Measurements from ENCODE around the gene DCLK2.
A peak's percentile ranks its signal among the peaks of the same experiment; 100 is the strongest.

The DCLK2 gene

GRCh38 chr4:150265806-150266205, 187.6 kb downstream of the DCLK2 start:
- Histone ChIP-seq H3K14ac (ENCODE audit: low read length in 2 of 2) (no peak overlapping the region), H2BK5ac (ENCODE audit: low read depth, low read length, poor library complexity, severe bottlenecking) (no peak overlapping the region), H3K4me1 (ENCODE audit: control insufficient read depth, insufficient read depth, low read depth, low read length) (peaks cover 8% of the 10 kb centered on the region), H3K9me3 (ENCODE audit: control insufficient read depth, low read length) (peaks cover 3% of the 10 kb centered on the region), H3K9ac (ENCODE audit: low read length) (no peak overlapping the region), H4K8ac (ENCODE audit: low read length) (no peak overlapping the region), H2AFZ (ENCODE audit: low read depth, low read length) (no peak overlapping the region), H3K79me1 (replicated peaks; ENCODE audit: low read length, poor library complexity, severe bottlenecking) (peaks cover 9% of the 10 kb centered on the region), H3K36me3 (ENCODE audit: control insufficient read depth in 1 of 2, insufficient read depth in 2 of 2, low read depth in 1 of 2, low read length in 2 of 2) (peaks cover 4 to 8% of the 10 kb centered on the region in 2 experiments), H3K4ac (ENCODE audit: low read depth in 1 of 2, low read length in 2 of 2) (no peak overlapping the region), H3K27ac (ENCODE audit: low read length, poor library complexity, severe bottlenecking) (peak overlapping the region; percentile 29), H2AK5ac (ENCODE audit: low read length, severe bottlenecking) (no peak overlapping the region), H3K23ac (ENCODE audit: low read length in 2 of 2) (no peak overlapping the region), H3K27me3 (ENCODE audit: control insufficient read depth in 1 of 2, insufficient read depth in 1 of 2, low read length in 2 of 2) (no peaks in the 10 kb centered on the region), H2BK12ac (ENCODE audit: low read length in 2 of 2) (no peak overlapping the region), H2BK15ac (ENCODE audit: low read depth, poor library complexity, severe bottlenecking) (no peak overlapping the region), H3K4me2 (ENCODE audit: low read length, poor library complexity, severe bottlenecking) (no peak overlapping the region), H4K91ac (ENCODE audit: low read length) (no peak overlapping the region), H3K4me3 (ENCODE audit: insufficient read depth in 1 of 2, low read depth in 1 of 2, low read length in 2 of 2) (no peak overlapping the region), H3K18ac (ENCODE audit: low read depth in 1 of 2, low read length in 2 of 2) (no peak overlapping the region), H2BK120ac (ENCODE audit: low read depth, low read length) (no peak overlapping the region)
- no CpG with 5 or more reads among the region's 1 CpG for WGBS
- DNase-seq, result no peak

- Histone ChIP-seq H3K23ac (ENCODE audit: low read length in 2 of 2) (no peak overlapping the region), H4K8ac (ENCODE audit: low read length) (no peak overlapping the region), H3K9ac (ENCODE audit: low read length) (no peak overlapping the region), H3K4me3 (ENCODE audit: insufficient read depth in 1 of 2, low read depth in 1 of 2, low read length in 2 of 2) (no peak overlapping the region), H2AFZ (ENCODE audit: low read depth, low read length) (no peak overlapping the region), H2BK15ac (ENCODE audit: low read depth, poor library complexity, severe bottlenecking) (no peak overlapping the region), H3K14ac (ENCODE audit: low read length in 2 of 2) (no peak overlapping the region), H3K18ac (ENCODE audit: low read depth in 1 of 2, low read length in 2 of 2) (no peak overlapping the region), H3K9me3 (ENCODE audit: control insufficient read depth, low read length) (peaks cover 3% of the 10 kb centered on the region), H3K27me3 (ENCODE audit: control insufficient read depth in 1 of 2, insufficient read depth in 1 of 2, low read length in 2 of 2) (no peaks in the 10 kb centered on the region), H2BK120ac (ENCODE audit: low read depth, low read length) (no peak overlapping the region), H3K36me3 (ENCODE audit: control insufficient read depth in 1 of 2, insufficient read depth in 2 of 2, low read depth in 1 of 2, low read length in 2 of 2) (peaks cover 8 to 10% of the 10 kb centered on the region in 2 experiments), H2BK5ac (ENCODE audit: low read depth, low read length, poor library complexity, severe bottlenecking) (no peak overlapping the region), H3K4me1 (ENCODE audit: control insufficient read depth, insufficient read depth, low read depth, low read length) (peaks cover 3% of the 10 kb centered on the region), H2BK12ac (ENCODE audit: low read length in 2 of 2) (no peak overlapping the region), H3K27ac (ENCODE audit: low read length, poor library complexity, severe bottlenecking) (no peak overlapping the region), H4K91ac (ENCODE audit: low read length) (no peak overlapping the region), H2AK5ac (ENCODE audit: low read length, severe bottlenecking) (no peak overlapping the region), H3K4ac (ENCODE audit: low read depth in 1 of 2, low read length in 2 of 2) (no peak overlapping the region), H3K4me2 (ENCODE audit: low read length, poor library complexity, severe bottlenecking) (no peak overlapping the region), H3K79me1 (replicated peaks; ENCODE audit: low read length, poor library complexity, severe bottlenecking) (peaks cover 3% of the 10 kb centered on the region)
- peak; percentile 30 for DNase-seq
- 100% methylated on average over 1 of the region's 1 CpG for WGBS
Observed at GRCh38 chr4:150268444-150268843, 190.2 kb downstream of the DCLK2 start.

GRCh38 chr4:150278206-150278605, 200.0 kb downstream of the DCLK2 start:
- 93% methylated on average over 2 of the region's 2 CpGs for WGBS
- no peak overlapping the region for H4K91ac ChIP-seq (ENCODE audit: low read length)

GRCh38 chr4:150280081-150280895, 202.0 kb downstream of the DCLK2 start:
- Histone ChIP-seq H3K18ac (ENCODE audit: low read depth in 1 of 2, low read length in 2 of 2) (peak overlapping the region; percentile 8 to 70), H3K36me3 (ENCODE audit: control insufficient read depth in 1 of 2, insufficient read depth in 2 of 2, low read depth in 1 of 2, low read length in 2 of 2) (peaks cover 0 to 7% of the 10 kb centered on the region in 2 experiments), H3K14ac (ENCODE audit: low read length in 2 of 2) (no peak overlapping the region), H3K9ac (ENCODE audit: low read length) (peak overlapping the region; percentile 67), H3K4ac (ENCODE audit: low read depth in 1 of 2, low read length in 2 of 2) (peak overlapping the region in 1 of 2 experiments; percentile 47), H3K4me3 (ENCODE audit: insufficient read depth in 1 of 2, low read depth in 1 of 2, low read length in 2 of 2) (peak overlapping the region in 1 of 2 experiments; percentile 28), H2BK15ac (ENCODE audit: low read depth, poor library complexity, severe bottlenecking) (no peak overlapping the region), H3K27me3 (ENCODE audit: control insufficient read depth in 1 of 2, insufficient read depth in 1 of 2, low read length in 2 of 2) (no peaks in the 10 kb centered on the region), H3K9me3 (ENCODE audit: control insufficient read depth, low read length) (no peaks in the 10 kb centered on the region), H2AFZ (ENCODE audit: low read depth, low read length) (no peak overlapping the region), H3K4me2 (ENCODE audit: low read length, poor library complexity, severe bottlenecking) (peak overlapping the region; percentile 3), H3K79me1 (replicated peaks; ENCODE audit: low read length, poor library complexity, severe bottlenecking) (peaks cover 4% of the 10 kb centered on the region), H4K91ac (ENCODE audit: low read length) (no peak overlapping the region), H2BK5ac (ENCODE audit: low read depth, low read length, poor library complexity, severe bottlenecking) (peak overlapping the region; percentile 95), H4K8ac (ENCODE audit: low read length) (peak overlapping the region; percentile 75), H3K27ac (ENCODE audit: low read length, poor library complexity, severe bottlenecking) (peak overlapping the region; percentile 99), H2BK12ac (ENCODE audit: low read length in 2 of 2) (peak overlapping the region in 1 of 2 experiments; percentile 61), H2BK120ac (ENCODE audit: low read depth, low read length) (peak overlapping the region; percentile 61), H3K23ac (ENCODE audit: low read length in 2 of 2) (peak overlapping the region in 1 of 2 experiments; percentile 48), H3K4me1 (ENCODE audit: control insufficient read depth, insufficient read depth, low read depth, low read length) (peaks cover 16% of the 10 kb centered on the region), H2AK5ac (ENCODE audit: low read length, severe bottlenecking) (peak overlapping the region; percentile 92)
- DNase-seq, result peak; percentile 89
- WGBS, result 24% methylated on average over 9 of the region's 9 CpGs

More at GRCh38 chr4:150278206-150278605, 200.0 kb downstream of the DCLK2 start:
- Histone ChIP-seq H3K27ac (ENCODE audit: low read length, poor library complexity, severe bottlenecking) (no peak overlapping the region), H2AFZ (ENCODE audit: low read depth, low read length) (no peak overlapping the region), H3K9me3 (ENCODE audit: control insufficient read depth, low read length) (no peaks in the 10 kb centered on the region), H3K23ac (ENCODE audit: low read length in 2 of 2) (no peak overlapping the region), H3K4me1 (ENCODE audit: control insufficient read depth, insufficient read depth, low read depth, low read length) (peaks cover 13% of the 10 kb centered on the region), H3K14ac (ENCODE audit: low read length in 2 of 2) (no peak overlapping the region), H2BK15ac (ENCODE audit: low read depth, poor library complexity, severe bottlenecking) (no peak overlapping the region), H3K4me2 (ENCODE audit: low read length, poor library complexity, severe bottlenecking) (no peak overlapping the region), H3K36me3 (ENCODE audit: control insufficient read depth in 1 of 2, insufficient read depth in 2 of 2, low read depth in 1 of 2, low read length in 2 of 2) (peaks cover 0 to 7% of the 10 kb centered on the region in 2 experiments), H3K9ac (ENCODE audit: low read length) (no peak overlapping the region), H2AK5ac (ENCODE audit: low read length, severe bottlenecking) (no peak overlapping the region), H3K4me3 (ENCODE audit: insufficient read depth in 1 of 2, low read depth in 1 of 2, low read length in 2 of 2) (no peak overlapping the region), H3K4ac (ENCODE audit: low read depth in 1 of 2, low read length in 2 of 2) (no peak overlapping the region), H2BK12ac (ENCODE audit: low read length in 2 of 2) (no peak overlapping the region), H2BK120ac (ENCODE audit: low read depth, low read length) (no peak overlapping the region), H3K27me3 (ENCODE audit: control insufficient read depth in 1 of 2, insufficient read depth in 1 of 2, low read length in 2 of 2) (no peaks in the 10 kb centered on the region), H2BK5ac (ENCODE audit: low read depth, low read length, poor library complexity, severe bottlenecking) (no peak overlapping the region), H3K18ac (ENCODE audit: low read depth in 1 of 2, low read length in 2 of 2) (no peak overlapping the region), H3K79me1 (replicated peaks; ENCODE audit: low read length, poor library complexity, severe bottlenecking) (peaks cover 4% of the 10 kb centered on the region), H4K8ac (ENCODE audit: low read length) (no peak overlapping the region)
- DNase-seq, result no peak
